ENCODE results near the gene LANCL2.

The LANCL2 gene

GRCh38 chr7:55405856-55406541 is 40.9 kb downstream of the LANCL2 start:
- H3K9me3 Mint-ChIP-seq, result peaks cover 18% of the 10 kb centered on the region
- DNase-seq, result no peak
- no peak overlapping the region for H3K4me3 Mint-ChIP-seq
- H3K27ac Mint-ChIP-seq, result no peak overlapping the region
- peaks cover 57% of the 10 kb centered on the region for H3K36me3 Mint-ChIP-seq (ENCODE audit: low read depth)
- no peak for TF ChIP-seq CTCF (IDR thresholded peaks at IDR 0.05)
- no peaks in the 10 kb centered on the region for H3K4me1 Mint-ChIP-seq
- peaks cover 8% of the 10 kb centered on the region for H3K27me3 Mint-ChIP-seq (ENCODE audit: low read depth, poor library complexity)

- Mint-ChIP-seq H3K27me3 (ENCODE audit: low read depth, poor library complexity) (peaks cover 8% of the 10 kb centered on the region), H3K27ac (no peak overlapping the region), H3K4me3 (no peak overlapping the region), H3K9me3 (peaks cover under 1% of the 10 kb centered on the region), H3K4me1 (no peaks in the 10 kb centered on the region), H3K36me3 (ENCODE audit: low read depth) (peaks cover 47% of the 10 kb centered on the region)
- no peak for TF ChIP-seq CTCF (IDR thresholded peaks at IDR 0.05)
- DNase-seq, result no peak
Observed at GRCh38 chr7:55409482-55410225, 44.5 kb downstream of the LANCL2 start.

- DNase-seq, result no peak
- Mint-ChIP-seq H3K27me3 (ENCODE audit: low read depth, poor library complexity) (peaks cover 8% of the 10 kb centered on the region), H3K9me3 (no peaks in the 10 kb centered on the region), H3K27ac (no peak overlapping the region), H3K4me3 (no peak overlapping the region), H3K4me1 (no peaks in the 10 kb centered on the region), H3K36me3 (ENCODE audit: low read depth) (peaks cover 36% of the 10 kb centered on the region)
- TF ChIP-seq CTCF (IDR thresholded peaks at IDR 0.05), result no peak
Observed at GRCh38 chr7:55410667-55411239, 45.6 kb downstream of the LANCL2 start.

- Mint-ChIP-seq H3K4me3 (no peak overlapping the region), H3K36me3 (ENCODE audit: low read depth) (peaks cover 25% of the 10 kb centered on the region), H3K9me3 (no peaks in the 10 kb centered on the region), H3K27ac (no peak overlapping the region), H3K27me3 (ENCODE audit: low read depth, poor library complexity) (peaks cover 8% of the 10 kb centered on the region), H3K4me1 (no peaks in the 10 kb centered on the region)
- DNase-seq, result no peak
- no peak for TF ChIP-seq CTCF (IDR thresholded peaks at IDR 0.05)
Observed at GRCh38 chr7:55411844-55412243, 46.7 kb downstream of the LANCL2 start.

GRCh38 chr7:55413442-55413841 is 48.3 kb downstream of the LANCL2 start:
- Mint-ChIP-seq H3K9me3 (no peaks in the 10 kb centered on the region), H3K36me3 (ENCODE audit: low read depth) (peaks cover 26% of the 10 kb centered on the region), H3K4me1 (no peaks in the 10 kb centered on the region), H3K27me3 (ENCODE audit: low read depth, poor library complexity) (peaks cover 3% of the 10 kb centered on the region), H3K4me3 (no peak overlapping the region), H3K27ac (no peak overlapping the region)
- no peak for TF ChIP-seq CTCF (IDR thresholded peaks at IDR 0.05)
- DNase-seq, result no peak
